NCI-H345 treated with DMSO at 0.1 percent for 48 hours (cell line): ENCODE results near the gene SYNGAP1.

Source experiments
- DNase-seq: peaks from one replicate; lab custom pipeline; 2025; ENCODE audit not compliant: unreplicated experiment; lab: John Stamatoyannopoulos, UW

Gene SYNGAP1

DNA sequence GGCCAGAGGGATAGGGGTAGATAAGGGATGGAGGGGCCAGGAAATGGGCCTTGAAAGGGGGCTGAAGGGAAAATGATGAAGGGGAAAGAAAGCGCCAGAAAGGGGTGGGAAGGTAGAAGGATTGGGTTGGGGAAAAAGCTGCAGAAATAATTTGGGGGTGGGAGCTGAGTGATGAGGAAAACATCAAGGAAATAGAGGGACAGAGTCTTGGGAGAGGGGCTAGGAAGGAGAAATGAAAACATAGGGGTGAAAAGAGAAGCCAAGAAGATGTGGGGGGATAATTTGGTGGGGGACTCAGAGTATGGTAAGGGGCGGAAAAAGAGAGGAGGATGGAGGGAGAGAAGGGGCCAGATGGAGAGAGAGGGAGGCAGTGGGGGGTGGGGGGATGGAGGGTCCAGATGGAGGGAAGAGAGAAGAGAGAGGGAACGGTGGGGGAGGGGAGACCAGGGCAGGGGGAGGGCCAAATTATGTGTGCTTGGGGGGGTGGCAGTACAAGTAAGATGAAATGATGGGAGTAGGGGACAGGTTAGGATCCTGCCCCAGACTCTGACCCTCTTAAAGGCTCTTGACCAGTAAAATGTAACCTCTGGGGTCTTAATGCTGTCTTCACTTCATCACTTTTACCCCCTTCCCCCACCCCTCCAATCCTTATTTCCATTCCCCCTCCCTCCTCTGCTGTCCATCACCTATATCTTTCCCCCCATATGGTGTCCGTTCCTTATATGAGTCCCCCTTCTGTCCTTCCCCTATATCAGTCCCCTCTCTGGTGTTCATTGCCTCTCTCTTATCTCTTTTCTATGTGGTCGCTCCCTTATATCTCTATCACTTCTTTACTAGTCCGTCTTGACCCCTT is 852 bp downstream of the SYNGAP1 start:
- no peak for DNase-seq

DNA sequence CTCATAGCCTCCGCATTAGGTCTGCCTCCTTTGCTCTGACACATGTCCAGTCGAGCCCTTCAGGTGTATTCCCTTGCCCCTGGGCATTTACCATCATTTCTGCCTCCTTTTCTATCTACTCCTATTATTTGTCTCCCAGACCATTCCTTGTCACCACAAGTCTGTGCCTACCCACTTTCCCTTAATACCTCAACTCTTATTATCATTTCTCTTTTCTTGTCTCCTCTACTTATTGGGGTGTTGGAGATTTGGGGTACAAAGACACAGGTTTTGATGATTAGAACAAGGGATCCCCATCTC is 1.4 kb downstream of the SYNGAP1 start:
- no peak for DNase-seq

DNA sequence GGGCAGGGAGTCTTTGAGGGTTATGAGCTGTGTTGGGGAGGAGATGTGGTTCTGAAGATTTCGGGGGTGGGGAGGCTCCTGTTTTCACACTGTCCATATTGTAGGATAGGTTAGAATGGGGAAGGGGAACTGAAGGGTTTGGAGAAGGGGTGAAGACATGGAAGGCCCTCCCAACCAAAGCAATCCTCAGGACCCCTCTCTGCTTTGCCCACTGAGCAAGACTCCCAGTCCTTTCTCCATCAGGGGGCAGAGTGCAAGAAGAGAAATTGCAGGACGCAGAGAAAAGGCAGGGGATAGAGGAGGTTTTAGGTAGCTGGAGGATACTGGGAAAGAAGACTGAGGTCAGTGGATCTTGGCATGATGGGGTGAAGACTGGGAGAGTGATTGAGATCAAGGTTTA is 3.9 kb downstream of the SYNGAP1 start:
- no peak for DNase-seq

DNA sequence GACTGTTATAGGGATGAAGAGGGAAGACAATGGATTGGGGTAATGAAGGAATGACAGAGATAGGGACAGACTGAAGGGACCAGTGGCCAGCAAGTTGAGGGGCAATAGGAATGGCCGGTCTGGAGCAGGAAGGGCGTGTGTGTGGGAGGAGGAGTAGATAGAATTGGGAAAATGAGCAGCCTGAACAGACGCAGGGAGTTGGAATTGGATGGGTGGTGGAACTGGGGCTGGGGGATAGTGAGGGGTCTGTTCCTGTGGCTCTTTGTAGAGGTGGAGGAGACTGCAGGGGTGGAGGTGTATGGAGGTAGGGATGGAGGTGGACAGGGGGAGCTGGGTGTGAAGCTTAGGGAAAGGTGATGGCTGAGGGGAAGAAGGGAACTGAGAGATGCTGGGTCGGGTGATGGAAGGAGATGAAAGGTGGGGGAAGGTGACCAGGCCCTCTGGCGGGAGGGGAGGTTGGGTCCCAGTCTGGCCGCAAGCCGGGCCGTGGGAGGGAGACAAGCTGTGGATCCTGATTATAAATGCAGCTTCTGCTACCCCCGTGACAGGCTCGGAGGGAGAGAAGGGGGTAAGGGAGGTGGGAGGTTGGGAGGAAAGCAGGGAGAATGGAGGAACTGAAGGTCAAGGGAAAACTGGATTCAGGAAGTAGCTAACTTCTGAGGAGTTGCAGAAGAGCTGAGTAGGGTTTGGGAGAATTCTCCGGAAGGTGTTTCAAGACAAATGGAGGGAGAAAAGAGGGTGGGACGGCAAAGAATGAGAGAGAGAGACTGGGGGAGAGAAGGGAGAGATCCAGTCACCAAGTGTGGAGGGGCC is 5.2 kb downstream of the SYNGAP1 start:
- no peak for DNase-seq

- DNase-seq: peak; percentile 75
Measured at GRCh38 chr6:33425668-33426577, 6.1 kb downstream of the SYNGAP1 start.

GRCh38 chr6:33426590-33427511 is 7.0 kb downstream of the SYNGAP1 start:
- peak; percentile 19 for DNase-seq

GRCh38 chr6:33427585-33428223 is 7.8 kb downstream of the SYNGAP1 start:
- no peak for DNase-seq

DNA sequence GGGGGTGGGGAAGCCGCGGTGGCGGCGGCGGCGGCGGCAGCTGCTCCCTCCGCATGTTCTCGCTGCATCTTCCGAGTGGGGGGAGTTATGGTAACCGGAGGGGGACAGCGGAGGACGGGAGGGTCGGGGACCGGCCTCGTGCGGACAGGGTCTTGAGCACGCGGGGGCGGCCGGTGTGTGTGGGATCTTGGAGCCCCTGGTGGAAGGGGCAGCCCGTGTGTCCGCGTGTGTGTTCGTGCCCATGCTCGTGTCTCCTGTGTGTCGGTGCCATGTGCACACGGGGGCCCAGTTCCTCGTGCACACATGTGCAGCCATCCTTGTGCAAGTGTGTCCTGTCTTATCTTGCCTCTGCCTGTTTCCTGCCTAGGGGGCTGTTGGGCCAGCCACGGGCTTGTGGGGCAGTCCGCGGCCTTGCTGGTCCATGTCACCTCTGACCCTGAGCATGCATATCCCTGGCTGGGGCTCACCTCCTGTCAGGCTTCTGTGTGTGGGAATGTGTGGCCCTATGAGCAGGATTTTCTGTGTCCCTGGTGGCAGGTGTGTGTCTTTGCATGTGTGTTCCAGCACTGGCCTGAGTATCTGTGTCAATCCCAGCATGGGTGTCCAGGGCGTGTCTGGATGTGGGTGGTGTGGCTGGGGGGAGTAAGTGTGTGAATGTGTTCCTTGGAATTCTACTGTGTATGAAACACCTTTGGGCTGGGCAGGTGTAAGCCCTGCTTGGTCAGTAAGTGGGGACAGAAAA is 8.5 kb downstream of the SYNGAP1 start:
- DNase-seq: no peak

DNA sequence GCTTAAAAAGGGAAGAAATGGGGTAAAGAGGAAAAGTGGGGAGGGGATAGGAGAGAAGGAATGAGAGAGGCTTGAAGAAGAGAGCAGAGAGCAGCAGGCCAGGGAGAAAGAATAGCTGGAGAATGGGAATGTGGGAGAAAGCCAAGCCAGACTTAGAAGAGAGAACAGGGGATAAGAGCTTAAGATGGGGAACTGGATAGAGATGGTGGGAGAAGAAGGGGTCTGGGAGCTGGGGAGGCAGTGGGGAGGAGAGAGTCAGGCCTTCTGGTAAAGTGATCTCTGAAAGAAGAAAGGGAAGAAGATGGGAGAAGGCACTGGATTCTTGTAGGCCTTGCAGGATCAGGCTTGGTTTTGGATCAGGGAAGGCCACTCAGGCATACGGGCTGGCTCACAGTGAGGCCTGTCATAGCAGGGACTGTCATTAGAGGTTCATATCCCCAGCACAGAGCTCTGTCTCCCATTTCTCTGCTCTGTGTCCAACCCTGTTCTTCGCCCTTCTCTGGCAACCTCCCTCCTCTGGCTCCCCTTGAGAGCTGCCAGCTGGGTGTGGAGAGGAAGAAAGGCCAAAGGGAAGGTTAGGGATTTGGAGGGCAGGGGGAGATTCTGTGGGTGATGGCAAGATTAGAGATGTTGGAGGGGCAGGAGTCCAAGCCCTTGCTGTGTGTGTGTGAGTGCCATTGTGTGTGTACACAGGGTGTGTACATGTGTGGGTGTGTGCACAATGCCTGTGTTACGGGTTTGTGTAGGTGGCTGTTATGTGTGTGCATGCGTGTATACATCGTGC is 9.3 kb downstream of the SYNGAP1 start:
- no peak for DNase-seq

- DNase-seq: no peak
Measured at GRCh38 chr6:33429750-33430052, 9.8 kb downstream of the SYNGAP1 start.

- DNase-seq: no peak
Measured at GRCh38 chr6:33430334-33430733, 10.5 kb downstream of the SYNGAP1 start.

GRCh38 chr6:33430991-33431879 is 11.4 kb downstream of the SYNGAP1 start:
- DNase-seq: peak; percentile 22

DNA sequence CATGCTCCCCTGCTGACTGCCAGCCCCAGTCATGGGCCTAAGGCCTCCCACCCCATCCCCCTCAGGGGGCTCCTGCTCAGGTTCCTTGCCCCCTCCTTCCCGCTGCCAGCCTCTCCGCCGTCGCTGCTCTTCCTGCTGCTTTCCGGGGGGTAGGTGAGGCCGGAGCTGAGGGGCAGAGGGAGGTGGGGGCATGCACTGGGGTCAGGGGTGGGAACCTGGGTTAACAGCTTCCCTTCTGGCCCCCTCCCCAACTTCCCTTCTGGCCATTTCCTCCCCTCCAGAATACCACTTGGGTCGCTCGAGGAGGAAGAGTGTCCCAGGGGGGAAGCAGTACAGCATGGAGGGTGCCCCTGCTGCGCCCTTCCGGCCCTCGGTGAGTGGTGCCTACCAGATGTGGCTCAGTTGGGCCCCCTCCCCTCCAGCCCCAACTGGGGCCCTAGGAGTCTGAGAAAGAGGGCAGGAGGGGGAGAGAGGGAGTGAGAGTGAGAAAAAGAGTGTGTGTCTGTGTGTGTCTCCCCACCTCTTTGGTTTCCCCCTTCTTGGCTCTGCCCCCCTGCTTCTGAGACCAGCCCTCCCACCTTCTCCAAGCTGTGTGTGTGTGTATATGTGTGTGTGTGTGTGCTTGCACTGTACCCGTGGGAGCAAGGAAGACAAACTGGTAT is 12.1 kb downstream of the SYNGAP1 start:
- no peak for DNase-seq

GRCh38 chr6:33432546-33432945 is 12.7 kb downstream of the SYNGAP1 start:
- no peak for DNase-seq

GRCh38 chr6:33433001-33433543 is 13.2 kb downstream of the SYNGAP1 start:
- DNase-seq: no peak

DNA sequence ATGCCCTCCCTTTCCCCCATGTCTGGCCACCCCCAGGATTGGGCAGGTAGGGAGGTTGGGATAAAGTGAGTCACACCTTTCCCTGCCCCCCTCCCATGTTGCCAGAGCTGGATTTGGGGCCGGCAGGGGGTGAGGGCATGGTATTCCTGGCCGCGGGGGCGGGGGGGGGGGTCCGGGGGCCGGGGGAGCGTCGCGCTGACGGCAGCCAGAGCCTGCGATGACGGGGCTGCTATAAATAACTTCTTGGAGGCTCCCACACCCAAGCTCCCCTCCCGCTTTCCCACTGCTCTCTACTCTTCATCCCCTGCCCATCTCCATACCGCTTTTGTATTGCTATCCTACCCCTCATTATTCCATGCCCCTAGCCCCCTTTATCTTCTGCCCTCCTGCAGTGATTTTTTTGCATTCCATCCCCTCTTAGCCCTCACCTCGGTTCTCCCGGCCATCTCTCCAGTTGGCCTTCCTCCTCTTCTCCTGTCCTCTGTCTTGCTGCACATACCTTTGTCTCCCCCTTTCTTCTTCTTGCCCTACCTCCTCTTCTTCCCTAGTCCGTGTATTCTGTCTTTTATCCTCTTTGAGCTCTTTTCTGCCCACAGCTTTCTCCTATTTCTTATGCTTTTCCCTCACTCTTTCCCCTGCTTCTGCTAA is 13.8 kb downstream of the SYNGAP1 start:
- DNase-seq: no peak
